Measurements from ENCODE around the gene ANXA11.
"Not testable (repeated sequence)": the region's sequence is repeated elsewhere in the genome, so short reads cannot be mapped to it uniquely, and the experiment has no call there.

ANXA11 gene

DNA sequence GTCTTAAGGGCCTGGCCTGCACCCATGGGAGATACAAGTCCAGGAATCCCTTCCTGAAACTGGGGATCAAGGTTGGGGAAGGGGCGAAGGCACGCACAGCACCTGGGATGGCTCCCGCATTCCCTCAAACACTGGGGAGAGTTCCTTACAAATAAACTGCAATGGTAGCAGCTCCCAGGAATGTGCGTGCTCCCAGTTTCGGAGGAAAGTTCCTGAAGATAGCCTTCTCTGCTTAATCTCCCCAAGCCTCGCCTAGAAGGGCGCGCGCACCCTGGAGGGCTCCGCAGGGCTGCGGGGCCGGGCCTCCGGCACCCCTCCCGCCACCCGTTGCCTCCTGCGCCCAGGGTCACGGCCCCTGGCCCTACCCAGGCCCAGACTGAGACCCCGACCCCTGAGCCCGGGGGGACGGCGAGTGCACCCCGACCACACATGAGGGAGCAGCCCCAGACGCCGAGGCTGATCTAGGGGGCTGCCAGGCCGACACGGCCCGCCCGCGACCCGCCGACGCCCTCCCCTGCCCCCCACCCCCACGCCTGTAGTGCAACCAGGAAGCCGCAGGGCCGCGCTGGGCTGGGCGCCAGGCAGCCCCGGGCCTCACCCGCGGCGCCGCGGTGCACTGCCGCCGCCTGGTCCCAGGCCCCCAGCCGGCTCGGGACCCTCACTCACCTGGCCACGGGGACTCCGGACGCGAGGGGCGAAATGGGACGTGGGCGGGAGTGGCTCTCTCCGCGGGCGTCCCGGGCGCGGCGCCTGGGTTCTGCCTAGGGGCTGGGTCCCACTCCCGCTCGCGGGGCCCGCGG is 460 bp downstream of the ANXA11 start:
- peaks cover 66% of the 10 kb centered on the region for H3K4me1 ChIP-seq (ENCODE audit: control insufficient read depth, insufficient read depth, low read length)
- H3K9ac ChIP-seq (ENCODE audit: low read length) = peak overlapping the region; percentile 98
- no peaks in the 10 kb centered on the region for H3K36me3 ChIP-seq (ENCODE audit: control insufficient read depth, insufficient read depth, low read length)
- peak overlapping the region; percentile 78 for H3K4me3 ChIP-seq (ENCODE audit: low read length)
- no peaks in the 10 kb centered on the region for H3K27me3 ChIP-seq (ENCODE audit: control insufficient read depth, insufficient read depth, low read length)
- H3K9me3 ChIP-seq (ENCODE audit: control insufficient read depth, low read length) = no peaks in the 10 kb centered on the region

DNA sequence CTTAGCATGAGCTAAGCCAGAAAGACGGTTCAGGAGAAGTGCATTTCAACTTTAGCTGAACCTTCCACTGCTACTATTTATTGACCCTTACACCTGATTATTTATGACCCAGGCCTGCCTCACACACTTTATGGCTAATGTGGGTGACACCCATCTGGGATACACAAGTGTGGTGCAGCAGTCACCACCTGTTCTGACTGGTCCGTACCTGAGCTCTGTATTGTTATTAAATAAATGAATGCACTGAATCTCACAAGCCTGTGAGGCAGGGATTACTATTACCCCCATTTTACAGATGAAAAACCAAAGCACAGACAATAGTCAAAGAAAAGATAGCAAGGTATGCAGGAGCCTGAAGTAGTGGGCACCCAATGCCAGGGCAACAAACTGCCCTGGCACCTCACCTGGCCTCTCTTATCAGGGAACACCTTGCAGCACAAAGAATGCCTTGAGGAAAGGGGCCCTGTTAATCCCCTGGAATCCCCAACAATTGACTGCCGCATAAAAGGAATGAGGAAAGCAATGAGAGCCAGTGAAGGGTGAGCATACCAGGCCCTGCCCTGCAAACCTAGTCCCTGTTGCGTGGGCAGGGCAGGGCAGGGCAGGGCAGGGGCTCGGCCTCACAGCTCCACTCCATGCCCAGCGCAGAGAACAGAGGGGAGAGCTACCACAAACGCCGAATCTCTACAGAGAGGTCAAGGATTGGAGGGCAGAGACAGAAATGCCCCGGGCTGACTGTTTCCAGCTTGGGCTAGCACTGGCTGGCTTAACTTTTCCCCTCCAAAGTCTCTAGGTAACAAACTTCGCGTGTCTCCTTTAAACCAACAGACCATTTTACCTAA is 1.3 kb downstream of the ANXA11 start:
- no peaks in the 10 kb centered on the region for H3K9me3 ChIP-seq (ENCODE audit: control insufficient read depth, low read length)
- peak overlapping the region; percentile 98 for H3K9ac ChIP-seq (ENCODE audit: low read length)
- H3K4me3 ChIP-seq (ENCODE audit: low read length) = peak overlapping the region; percentile 78
- no peaks in the 10 kb centered on the region for H3K27me3 ChIP-seq (ENCODE audit: control insufficient read depth, insufficient read depth, low read length)
- peaks cover 73% of the 10 kb centered on the region for H3K4me1 ChIP-seq (ENCODE audit: control insufficient read depth, insufficient read depth, low read length)
- H3K36me3 ChIP-seq (ENCODE audit: control insufficient read depth, insufficient read depth, low read length) = no peaks in the 10 kb centered on the region

DNA sequence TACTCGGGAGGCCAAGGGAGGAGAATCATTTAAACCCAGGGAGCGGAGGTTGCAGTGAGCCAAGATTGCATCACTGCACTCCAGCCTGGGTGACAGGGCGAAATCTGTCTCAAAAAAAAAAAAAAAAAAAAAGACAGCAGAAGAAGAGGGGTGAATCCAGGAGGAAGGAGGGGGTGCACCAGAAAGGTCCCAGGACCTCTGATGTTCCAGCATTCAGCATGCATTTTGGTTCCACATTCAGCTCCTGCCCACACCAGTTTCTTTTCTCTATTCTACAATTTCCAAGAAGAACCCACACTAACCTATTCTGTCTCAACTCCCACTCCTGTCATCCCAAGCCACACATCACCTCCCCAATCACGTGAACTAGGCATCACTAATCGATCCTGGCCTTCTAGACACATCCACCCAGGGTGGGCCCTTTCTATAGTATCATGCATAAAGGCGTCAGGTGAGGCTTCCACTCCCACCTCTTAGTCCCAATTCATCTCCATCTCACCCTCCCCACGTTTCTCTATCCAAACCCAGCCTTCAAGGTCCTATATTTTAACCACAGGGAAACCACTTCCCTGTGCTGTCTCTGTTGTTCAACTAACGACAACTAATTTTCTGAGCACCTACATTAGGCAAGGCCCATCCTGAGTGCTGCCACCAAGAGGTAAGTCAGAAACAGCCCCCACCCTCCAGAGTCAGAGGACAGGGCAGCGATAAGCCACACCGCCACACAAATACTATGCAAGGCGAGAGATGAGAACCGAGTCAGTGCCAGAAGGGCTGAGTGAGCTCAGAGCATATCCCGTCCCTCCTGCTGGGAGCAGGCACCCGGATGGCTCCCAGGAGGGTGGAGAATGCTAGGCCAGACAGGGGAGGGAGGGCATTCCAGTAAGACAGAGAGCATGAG is 2.2 kb downstream of the ANXA11 start:
- peak overlapping the region; percentile 31 for H3K4me3 ChIP-seq (ENCODE audit: low read length)

DNA sequence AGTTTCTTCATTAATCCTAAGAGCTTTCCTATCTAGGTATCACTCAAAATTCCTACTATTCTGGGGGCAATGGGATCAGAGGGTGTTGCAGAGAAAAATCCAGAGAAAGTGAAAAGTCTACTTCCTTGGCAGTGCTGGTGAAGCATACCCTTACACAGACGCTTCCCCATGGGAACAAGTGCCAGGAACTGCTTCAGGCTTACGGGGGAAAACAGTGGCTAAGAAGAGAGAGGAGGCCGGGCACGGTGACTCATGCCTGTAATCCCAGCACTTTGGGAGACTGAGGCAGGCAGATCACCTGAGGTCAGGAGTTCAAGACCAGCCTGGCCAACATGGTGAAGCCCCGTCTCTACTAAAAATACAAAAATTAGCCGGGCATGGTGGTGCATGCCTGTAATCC is 2.8 kb downstream of the ANXA11 start:
- Histone ChIP-seq H3K4me1 (ENCODE audit: control insufficient read depth, insufficient read depth, low read length) (peaks cover 77% of the 10 kb centered on the region), H3K9ac (ENCODE audit: low read length) (peak overlapping the region; percentile 98)
- not testable (repeated sequence) for H3K27me3 ChIP-seq (ENCODE audit: control insufficient read depth, insufficient read depth, low read length); H3K4me3 ChIP-seq (ENCODE audit: low read length); H3K9me3 ChIP-seq (ENCODE audit: control insufficient read depth, low read length); H3K36me3 ChIP-seq (ENCODE audit: control insufficient read depth, insufficient read depth, low read length)

More for the DNA sequence above, 2.2 kb downstream of the ANXA11 start:
- no peaks in the 10 kb centered on the region for H3K9me3 ChIP-seq (ENCODE audit: control insufficient read depth, low read length)
- no peaks in the 10 kb centered on the region for H3K27me3 ChIP-seq (ENCODE audit: control insufficient read depth, insufficient read depth, low read length)
- H3K4me1 ChIP-seq (ENCODE audit: control insufficient read depth, insufficient read depth, low read length) = peaks cover 76% of the 10 kb centered on the region
- peak overlapping the region; percentile 98 for H3K9ac ChIP-seq (ENCODE audit: low read length)
- H3K36me3 ChIP-seq (ENCODE audit: control insufficient read depth, insufficient read depth, low read length) = no peaks in the 10 kb centered on the region

DNA sequence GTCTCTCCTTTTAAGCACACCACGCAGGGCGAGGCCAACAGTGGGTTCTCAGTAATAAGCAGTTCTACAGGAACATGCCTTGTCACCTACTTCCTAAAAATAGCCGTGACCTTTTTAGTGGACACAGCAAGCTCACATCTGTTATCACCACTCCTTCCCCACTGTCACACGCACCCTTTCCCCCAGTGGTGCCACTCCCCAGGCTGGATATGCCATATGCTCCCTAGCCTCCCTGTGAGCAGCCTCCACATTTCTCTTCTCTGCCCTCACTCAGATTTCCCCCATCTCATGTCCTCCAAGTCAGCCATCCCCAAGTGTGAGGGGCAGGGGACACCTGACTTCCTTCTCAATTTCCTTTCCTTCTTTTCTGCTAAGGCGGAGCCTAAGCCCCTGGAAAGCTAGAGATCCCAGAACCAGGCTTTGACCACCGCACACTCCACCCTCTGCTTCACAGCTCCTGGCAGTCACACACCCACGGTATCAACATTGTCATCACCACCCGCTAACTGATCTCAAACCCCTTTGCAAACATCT is 3.7 kb downstream of the ANXA11 start:
- Histone ChIP-seq H3K9ac (ENCODE audit: low read length) (peak overlapping the region; percentile 98), H3K9me3 (ENCODE audit: control insufficient read depth, low read length) (no peaks in the 10 kb centered on the region), H3K4me1 (ENCODE audit: control insufficient read depth, insufficient read depth, low read length) (peaks cover 79% of the 10 kb centered on the region), H3K27me3 (ENCODE audit: control insufficient read depth, insufficient read depth, low read length) (no peaks in the 10 kb centered on the region), H3K36me3 (ENCODE audit: control insufficient read depth, insufficient read depth, low read length) (no peaks in the 10 kb centered on the region), H3K4me3 (ENCODE audit: low read length) (no peak overlapping the region)

DNA sequence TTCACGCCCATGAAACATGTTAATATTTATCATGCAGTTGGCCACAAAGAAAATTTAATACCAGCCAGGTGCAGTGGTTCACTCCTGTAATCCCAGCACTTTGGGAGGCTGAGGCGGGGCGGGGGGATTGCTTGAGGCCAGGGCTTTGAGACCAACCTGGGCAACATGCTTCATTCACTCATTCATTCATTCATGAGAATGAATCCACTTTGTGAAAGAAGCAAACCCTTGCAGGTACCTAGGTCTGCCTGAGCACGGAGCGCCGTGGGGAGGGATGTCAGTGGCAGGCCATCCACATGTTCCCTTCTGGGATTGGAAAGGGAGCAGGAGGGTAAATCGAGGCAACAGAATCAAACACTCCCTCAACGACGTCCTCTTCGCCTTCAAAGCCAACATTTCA is 4.7 kb downstream of the ANXA11 start:
- no peaks in the 10 kb centered on the region for H3K36me3 ChIP-seq (ENCODE audit: control insufficient read depth, insufficient read depth, low read length)
- H3K4me3 ChIP-seq (ENCODE audit: low read length) = no peak overlapping the region
- no peaks in the 10 kb centered on the region for H3K27me3 ChIP-seq (ENCODE audit: control insufficient read depth, insufficient read depth, low read length)
- H3K9me3 ChIP-seq (ENCODE audit: control insufficient read depth, low read length) = no peaks in the 10 kb centered on the region
- H3K9ac ChIP-seq (ENCODE audit: low read length) = peak overlapping the region; percentile 7
- H3K4me1 ChIP-seq (ENCODE audit: control insufficient read depth, insufficient read depth, low read length) = peaks cover 79% of the 10 kb centered on the region

DNA sequence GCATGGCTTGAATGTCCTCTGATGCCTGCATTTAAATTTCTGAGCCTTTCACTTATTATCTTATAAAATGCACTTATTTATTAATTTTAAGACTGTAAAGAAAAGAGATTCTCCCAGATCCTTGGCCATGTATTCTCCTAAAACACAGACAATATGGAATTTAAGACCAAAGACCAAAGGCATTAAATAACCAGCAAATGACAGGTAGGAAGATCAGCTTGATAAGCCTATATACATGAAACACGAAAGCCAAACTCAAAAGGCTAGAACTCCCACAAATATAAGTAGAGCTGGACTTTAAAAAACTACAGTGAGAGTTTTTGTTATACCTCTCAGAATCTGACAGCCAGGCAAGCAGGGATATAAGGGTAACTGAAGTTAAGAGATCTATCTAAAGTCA is 5.1 kb downstream of the ANXA11 start:
- Histone ChIP-seq H3K9me3 (ENCODE audit: control insufficient read depth, low read length) (no peaks in the 10 kb centered on the region), H3K4me3 (ENCODE audit: low read length) (no peak overlapping the region), H3K27me3 (ENCODE audit: control insufficient read depth, insufficient read depth, low read length) (no peaks in the 10 kb centered on the region), H3K4me1 (ENCODE audit: control insufficient read depth, insufficient read depth, low read length) (peaks cover 81% of the 10 kb centered on the region), H3K9ac (ENCODE audit: low read length) (peak overlapping the region; percentile 45), H3K36me3 (ENCODE audit: control insufficient read depth, insufficient read depth, low read length) (no peaks in the 10 kb centered on the region)

DNA sequence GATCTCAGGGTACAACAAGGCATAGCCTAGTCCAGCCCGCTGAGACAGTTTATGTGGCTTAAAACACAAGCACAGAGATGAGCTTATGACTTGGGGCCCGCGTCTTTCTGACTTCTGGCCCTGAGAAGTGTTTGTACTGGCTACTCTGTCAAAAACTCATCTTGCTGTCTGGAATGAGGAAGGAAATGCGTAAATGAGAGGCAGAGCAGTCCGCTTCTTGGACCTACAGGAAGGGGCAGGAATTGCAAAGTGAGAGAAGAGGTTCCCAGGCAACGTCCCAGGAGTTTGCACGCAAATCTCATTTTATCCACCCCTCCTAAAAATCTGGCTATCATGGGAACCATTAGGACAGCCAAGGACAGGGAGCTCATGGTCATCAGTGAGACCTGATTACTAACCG is 5.5 kb downstream of the ANXA11 start:
- H3K4me3 ChIP-seq (ENCODE audit: low read length) = no peak overlapping the region
- peak overlapping the region; percentile 45 for H3K9ac ChIP-seq (ENCODE audit: low read length)
- no peaks in the 10 kb centered on the region for H3K9me3 ChIP-seq (ENCODE audit: control insufficient read depth, low read length)
- peaks cover 85% of the 10 kb centered on the region for H3K4me1 ChIP-seq (ENCODE audit: control insufficient read depth, insufficient read depth, low read length)
- H3K36me3 ChIP-seq (ENCODE audit: control insufficient read depth, insufficient read depth, low read length) = no peaks in the 10 kb centered on the region
- no peaks in the 10 kb centered on the region for H3K27me3 ChIP-seq (ENCODE audit: control insufficient read depth, insufficient read depth, low read length)

DNA sequence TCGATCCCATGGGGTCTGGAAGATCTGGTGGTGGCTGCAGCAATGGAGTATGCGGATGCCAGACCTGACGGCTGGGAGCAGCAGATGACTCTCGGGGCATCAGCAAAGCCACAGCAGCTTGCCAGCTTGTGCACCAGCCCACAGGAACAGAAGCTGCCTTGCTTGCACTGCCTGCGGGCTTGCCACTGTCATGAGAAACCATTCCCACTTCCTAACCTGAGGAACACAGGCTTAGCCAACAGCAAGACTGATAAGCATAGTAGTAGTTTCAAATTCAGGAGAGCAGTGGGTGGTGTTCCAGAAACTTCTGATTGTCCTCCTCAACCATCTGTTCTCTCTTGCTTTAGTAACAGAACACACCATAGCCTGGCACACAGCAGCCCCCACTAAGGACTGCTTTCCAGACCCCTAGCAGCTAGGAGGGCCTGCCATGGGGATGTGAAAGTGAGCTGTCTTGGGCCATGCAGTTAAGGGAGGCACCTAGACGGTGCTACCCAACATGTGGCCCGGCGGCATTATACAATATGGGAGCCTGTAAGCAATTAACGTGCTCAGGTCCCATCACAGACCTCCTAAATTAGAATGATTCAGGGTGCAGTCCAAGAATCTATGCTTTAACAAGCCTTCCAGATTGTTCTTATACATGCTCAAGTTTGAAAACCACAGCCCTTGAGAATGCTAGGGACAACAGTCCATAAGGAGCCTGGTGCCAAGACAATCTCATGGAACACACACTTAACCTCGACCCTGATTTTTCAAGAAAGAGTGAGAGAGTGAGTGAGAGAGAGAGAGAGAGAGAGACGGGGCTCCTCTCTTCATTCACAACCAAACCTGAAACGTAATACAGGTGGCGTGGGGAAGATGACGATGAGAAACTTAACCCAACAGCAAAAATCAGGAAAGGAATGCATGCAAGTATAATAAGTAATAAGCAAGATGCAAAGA is 7.1 kb downstream of the ANXA11 start:
- Histone ChIP-seq H3K4me1 (ENCODE audit: control insufficient read depth, insufficient read depth, low read length) (peaks cover 91% of the 10 kb centered on the region), H3K27me3 (ENCODE audit: control insufficient read depth, insufficient read depth, low read length) (no peaks in the 10 kb centered on the region), H3K9me3 (ENCODE audit: control insufficient read depth, low read length) (no peaks in the 10 kb centered on the region), H3K4me3 (ENCODE audit: low read length) (no peak overlapping the region), H3K36me3 (ENCODE audit: control insufficient read depth, insufficient read depth, low read length) (no peaks in the 10 kb centered on the region), H3K9ac (ENCODE audit: low read length) (peak overlapping the region; percentile 76)

DNA sequence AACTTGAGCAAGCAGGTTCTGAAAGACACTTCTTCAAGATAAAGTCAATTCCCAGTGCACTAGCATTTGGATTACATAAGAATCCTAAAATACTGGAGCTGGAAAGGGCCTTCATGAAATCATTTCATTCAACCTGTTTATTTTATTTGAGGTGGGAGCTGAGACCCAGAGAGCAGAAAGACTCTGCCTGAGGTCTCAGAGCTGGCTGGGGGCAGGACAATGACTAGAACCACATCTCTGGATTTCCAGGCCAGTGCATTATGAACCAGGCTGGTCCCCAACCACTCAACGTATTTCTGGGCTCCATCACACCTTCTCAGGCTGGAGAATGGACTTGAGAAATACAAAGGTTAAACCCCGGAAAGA is 8.4 kb downstream of the ANXA11 start:
- peaks cover 82% of the 10 kb centered on the region for H3K4me1 ChIP-seq (ENCODE audit: control insufficient read depth, insufficient read depth, low read length)
- no peaks in the 10 kb centered on the region for H3K27me3 ChIP-seq (ENCODE audit: control insufficient read depth, insufficient read depth, low read length)
- H3K9ac ChIP-seq (ENCODE audit: low read length) = peak overlapping the region; percentile 76
- H3K4me3 ChIP-seq (ENCODE audit: low read length) = no peak overlapping the region
- no peaks in the 10 kb centered on the region for H3K36me3 ChIP-seq (ENCODE audit: control insufficient read depth, insufficient read depth, low read length)
- H3K9me3 ChIP-seq (ENCODE audit: control insufficient read depth, low read length) = no peaks in the 10 kb centered on the region

Measured in mucosa of stomach (tissue), 1 donor.